G401.6 (cell line): ENCODE results near the gene ACVR1.
"Not testable (repeated sequence)": the region's sequence is repeated elsewhere in the genome, so short reads cannot be mapped to it uniquely, and the experiment has no call there.

ENCODE experiments used
- FAIRE-seq: peaks from 2 replicates; lab custom pipeline; 2012; peaks lifted over from hg19 to GRCh38; lab: Jason Lieb, UNC

Gene ACVR1

DNA sequence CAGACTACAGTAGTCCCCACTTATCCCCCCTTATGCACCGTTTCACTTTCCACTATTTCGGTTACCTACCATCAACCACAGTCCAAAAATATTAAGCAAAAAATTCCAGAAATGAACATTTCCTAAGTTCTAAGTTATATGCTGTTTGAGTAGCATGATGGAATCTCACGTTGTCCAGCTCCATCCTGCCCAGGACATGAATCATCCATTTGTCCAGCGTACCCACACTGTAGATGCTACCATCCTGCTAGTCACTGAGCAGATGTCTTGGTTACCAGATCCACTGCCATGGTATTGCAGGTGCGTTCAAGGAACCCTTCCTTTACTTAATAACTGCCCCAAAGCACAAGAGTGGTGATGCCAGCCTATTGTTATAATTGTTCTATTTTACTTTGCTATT is 87.9 kb downstream of the ACVR1 start:
- no peak for FAIRE-seq

DNA sequence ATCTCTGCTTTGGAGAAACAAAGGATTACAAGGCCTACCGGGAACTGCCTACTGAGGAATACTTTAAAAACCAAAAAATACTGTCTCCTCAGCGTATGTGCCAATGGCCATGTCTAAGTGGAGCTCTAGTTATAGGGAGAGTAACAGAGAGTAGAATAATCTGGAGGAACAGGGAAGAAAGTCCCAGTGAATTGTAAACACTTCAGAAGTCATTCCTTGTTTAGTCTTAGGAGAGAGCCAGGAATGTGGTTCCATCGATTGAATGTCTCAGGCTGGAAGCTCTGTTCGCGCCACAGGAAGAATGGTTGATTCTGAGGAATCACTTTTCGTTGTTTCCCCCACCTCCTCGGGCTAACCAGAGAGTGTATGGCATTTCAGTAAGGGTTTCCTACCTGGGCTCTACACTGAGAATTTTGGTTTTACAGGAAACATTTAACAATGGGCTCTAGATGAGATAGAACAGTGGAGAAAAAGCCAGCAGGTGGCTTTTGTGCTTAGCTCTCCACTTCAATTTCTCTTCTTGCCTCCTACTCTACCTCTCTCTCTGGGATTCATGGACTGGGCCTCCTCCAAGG is 88.7 kb downstream of the ACVR1 start:
- FAIRE-seq = no peak

DNA sequence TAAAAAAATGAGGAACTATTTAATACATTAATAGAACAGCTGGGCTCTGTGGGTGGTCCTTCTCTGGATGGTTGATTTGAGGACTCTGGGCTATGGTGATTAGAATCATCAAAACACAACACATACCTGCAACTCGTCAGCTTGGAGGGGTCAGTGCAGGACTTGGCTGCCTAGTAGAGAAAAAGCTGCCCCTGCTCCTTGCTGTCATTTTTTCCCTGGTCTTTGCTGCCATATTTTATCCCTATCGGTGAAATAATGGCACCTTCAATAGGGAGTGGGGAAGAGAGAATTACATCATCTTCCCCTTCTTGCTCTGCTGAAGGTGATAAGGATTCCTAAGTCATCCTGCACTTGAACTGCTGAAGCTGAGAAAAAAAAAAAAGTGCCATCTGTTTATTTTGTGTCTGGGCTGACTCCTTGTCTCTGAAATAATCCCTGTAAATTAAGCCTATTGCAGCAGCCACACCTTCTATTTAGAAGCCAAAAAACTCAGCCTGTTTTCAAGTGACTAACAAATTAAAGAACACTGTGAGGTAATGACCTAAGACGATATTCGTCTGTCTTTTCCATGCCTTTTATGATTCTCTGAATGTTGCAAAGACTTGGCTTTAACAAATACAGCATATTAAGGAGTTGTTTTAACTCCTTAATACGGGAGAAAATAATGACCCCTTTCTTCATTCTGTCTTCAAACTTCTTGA is 89.3 kb downstream of the ACVR1 start:
- no peak for FAIRE-seq

DNA sequence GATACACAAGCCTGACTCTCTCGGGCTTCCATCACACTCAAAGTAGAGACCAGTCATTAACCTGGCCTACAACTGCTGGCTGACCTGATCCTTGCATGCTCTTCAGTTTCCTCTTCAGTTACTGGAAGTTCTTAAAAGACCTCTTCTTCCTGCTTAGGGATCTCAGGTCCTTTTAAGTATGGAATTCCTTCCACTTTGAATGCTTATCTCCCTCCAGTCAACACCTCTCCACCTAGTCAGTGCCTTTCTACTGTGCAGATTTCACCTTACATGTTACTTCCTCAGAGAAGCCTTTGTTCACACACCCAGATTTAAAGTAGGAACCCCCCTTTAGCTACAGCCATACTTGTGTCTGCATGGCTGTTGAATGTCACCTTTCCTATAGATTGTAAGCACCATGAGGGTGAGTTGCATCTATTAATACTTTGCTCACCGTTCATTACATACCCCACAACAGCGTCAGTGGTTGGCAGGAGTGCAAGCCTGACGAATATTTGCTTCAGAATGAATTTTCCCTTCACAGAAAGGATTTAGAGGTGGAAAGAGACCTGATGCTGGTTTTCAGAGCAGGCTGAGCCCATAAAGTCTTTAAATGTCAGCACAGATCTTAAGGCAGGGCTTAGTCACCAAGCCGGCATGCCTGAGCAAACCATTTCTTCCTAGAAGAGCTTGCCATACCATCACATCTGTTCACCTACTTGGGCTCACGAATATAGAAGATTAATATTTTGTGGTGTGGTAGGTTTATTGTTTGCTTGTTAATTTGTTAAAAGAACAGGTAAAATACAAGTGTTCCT is 90.1 kb downstream of the ACVR1 start:
- no peak for FAIRE-seq

DNA sequence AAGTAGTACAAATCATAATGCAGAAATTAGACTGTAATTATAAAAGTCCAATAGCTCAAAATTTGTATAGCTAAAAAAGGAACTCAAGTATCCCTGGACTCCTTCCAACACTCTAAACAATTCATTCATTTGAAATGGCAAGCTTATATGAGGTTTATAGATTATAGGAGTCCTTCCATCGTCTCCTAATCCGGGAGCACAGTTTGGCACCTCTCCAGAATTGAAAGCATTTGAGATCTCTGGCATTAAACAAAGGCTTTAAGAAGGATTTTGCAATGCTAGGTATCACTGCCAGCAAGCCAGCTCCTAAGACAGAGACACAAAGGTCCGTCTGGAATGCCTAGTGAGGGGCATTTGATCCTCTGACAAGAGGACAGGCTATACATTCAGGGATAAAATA is 90.9 kb downstream of the ACVR1 start:
- no peak for FAIRE-seq

DNA sequence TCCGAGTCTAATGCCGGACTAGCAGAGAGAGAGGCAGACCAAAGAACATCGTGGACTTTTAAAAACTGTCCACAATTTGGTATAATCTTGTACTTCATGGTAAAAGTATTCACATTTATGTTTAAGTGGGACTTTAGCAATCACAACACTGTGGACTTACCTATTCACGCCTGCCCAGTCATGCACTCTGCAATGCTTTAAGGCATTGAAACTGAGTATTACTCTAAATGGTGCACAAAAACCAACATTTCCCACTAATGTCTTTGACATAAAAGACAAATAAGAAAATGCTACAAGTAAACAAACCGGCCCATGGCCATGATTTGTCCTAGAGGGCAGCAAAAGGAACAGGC is 91.3 kb downstream of the ACVR1 start:
- no peak for FAIRE-seq

DNA sequence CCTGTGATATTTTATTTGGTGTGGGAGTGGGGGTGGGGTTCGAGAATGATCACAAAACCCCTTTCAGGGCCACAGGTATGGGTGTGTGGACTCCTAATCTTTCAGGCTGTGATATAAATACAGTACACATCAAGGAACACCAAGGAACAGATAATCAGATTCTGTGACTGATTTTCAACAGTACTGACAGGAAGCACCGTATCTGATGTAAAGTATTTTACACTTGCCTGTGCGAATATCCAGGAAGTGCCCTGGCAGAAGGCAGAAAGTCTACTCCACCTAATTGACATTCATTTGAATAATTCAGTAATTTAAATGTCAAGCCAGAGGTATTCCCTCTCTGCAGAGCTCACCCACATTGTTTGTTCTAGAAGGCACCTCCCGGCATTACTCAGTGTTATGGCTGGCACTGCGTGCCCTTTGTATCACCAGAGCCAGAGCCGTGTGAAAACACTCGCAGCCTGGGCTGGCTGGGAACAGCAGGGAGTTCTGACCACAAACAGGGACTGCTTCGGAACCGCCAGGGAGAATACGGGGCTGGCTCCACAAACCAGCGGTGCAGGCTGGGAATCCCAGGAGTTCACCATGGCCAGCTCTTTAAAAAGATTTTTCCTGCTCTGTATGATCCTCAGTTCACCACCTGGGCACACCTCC is 91.8 kb downstream of the ACVR1 start:
- no peak for FAIRE-seq

DNA sequence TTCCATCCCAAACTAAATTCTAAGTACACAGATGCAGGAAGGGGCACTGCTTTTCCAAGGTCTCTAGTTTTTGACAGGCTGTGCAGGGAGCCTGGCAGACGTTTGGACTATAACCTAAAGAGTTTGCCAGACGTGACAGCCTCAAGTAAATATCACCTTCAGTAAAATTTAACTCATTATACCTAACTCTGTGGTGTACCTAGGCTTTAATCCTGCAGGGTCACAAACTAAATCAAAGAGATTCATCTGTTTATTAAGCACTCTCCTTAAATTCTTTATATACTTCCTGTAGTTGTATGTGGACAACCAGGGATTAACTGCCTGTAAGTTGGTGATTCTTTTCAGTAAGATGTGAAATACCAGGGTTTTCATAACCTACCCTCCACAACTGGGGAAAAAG is 92.9 kb downstream of the ACVR1 start:
- FAIRE-seq = no peak

DNA sequence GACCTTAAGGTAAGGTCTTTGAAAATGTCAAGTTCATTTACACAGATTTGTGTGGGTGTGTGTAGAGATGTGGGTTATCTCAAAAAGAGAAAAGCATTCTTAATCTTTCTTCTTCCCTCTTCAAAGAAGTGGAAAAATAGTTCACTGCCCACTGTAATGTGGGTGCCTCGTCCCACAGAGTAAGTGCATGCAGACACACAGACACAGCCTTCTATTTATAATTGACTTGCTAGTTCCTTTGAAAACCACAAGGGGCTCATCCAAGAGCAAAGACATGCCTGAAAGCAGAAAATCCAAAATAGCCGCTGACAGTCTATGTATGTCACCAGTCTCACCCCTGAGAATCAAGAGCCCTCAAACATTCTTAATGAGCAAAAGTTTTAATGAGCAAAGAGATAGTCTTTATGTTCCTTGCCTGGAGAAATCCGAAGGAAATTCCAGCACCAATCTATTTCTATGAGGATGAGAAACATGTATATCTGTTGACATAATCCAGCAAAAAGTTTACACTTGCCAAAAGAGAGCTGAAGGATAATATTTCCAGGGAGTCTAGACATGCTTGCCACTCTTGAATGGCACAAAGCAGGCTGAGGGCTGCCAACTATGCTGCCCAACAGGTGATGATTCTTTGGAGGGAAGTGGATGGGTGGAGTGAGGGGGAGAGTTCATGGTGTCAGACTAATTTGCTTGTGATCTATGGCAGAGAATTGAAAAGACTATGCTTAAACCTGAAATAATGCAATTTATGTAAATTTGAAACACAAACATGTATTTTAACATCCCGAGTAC is 93.9 kb downstream of the ACVR1 start:
- no peak for FAIRE-seq

DNA sequence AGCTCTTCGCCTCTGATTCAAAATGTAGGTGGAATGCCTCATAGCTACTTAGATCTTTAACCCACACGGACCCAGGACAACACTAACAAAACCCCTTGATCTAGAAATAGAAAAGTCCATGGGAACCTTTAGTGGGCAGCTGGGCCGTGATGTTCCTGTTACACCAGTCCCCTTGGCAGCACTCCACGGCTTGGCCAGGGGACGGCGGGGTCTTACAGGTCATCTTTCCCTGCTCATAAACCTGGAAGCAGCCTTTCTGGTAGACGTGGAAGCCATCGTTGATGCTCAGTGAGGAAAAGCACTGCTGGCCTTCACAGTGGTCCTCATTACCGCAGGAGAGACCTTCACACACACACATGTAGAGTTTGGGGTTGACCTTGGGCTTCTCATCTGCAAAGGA is 95.9 kb downstream of the ACVR1 start:
- no peak for FAIRE-seq

DNA sequence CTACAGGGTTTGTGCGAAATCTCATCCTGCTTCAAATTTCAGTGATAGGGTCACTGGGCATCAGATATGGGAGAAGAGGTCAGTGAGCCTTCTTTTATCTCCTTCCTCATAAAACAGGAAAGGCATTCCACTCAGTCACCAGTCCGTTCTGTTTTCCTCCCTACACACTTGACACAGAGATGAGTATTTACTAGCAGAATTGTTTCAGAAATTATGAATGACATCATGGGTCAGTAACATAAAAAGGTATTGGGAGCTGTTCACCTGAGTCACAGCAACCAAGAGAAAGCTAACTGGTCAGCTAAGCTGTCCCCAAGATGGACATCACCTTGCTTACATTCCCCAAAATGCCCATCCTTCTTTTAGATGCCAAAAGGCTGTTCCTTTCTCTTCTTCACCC is 96.3 kb downstream of the ACVR1 start:
- FAIRE-seq = no peak

DNA sequence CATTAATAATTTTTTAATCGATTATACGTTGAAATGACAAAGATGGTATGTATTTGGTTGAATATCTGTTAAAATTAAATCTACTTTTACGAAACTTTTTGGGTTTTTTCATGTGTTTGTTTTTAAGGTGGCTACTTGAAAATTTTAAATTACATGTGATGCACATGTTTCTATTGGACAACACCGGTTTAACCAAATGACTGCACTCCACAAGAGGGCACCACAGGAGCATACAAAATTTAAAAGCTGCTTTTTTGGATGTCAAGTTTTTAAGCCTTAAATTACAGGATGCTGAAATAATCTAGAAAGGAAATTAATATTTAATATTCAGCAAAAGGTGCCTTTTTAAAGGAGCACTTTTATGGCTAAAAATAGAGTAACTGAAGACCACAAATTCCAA is 98.7 kb downstream of the ACVR1 start:
- FAIRE-seq = peak; percentile 90

DNA sequence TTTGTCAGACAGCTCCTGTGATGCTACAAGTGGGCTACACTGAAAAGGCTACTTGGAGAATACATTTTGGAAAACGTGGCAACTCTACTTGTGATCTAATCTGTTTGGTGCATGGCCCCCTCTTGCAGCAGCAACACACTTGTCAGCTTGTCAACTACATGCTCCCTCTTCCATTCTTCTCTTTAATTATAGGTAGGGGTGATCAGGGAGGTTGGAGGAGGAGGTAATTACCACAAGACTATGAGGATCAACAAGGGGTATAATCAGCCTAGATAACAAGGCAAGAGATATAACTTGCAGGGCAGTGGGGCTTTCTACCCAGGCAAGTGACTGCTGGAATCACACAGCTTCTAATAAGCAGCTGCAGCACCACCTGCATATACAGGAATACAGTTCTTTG is 104.9 kb downstream of the ACVR1 start:
- FAIRE-seq = no peak

DNA sequence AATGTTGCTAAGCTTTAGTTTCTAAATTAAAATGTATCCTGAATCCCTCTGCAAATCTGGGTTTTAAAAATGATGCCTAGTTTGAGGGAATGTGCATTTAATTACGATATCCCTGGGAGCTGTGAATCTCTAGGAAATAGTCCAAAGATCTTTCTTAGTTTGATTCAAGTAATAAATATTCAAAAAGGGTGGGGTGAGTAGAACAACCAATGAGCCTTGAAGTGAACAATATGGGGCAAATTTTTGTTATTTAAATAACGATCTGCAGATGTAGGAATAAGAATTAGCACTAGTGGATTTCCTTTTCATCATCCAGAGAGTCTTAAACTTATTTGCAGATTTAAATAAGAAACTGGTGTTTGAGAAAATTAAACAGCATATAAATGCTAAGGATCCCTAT is 106.3 kb downstream of the ACVR1 start:
- FAIRE-seq = no peak

DNA sequence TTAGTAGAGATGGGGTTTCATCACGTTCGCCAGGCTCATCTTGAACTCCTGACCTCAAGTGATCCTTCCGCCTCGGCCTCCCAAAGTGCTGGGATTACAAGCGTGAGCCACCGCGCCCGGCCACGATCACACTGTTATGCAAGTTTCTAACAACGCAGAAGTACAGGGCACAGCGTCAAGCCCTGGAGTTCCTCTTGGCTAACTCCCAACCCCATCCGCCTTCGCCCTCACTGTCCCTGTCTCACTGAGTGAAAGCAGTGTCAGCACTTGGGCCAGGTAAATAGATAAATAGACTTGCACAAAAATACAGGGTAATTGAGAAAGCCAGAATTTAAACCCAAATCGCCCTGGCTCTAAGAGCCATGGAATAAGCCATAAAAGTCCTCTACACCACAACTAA is 111.7 kb downstream of the ACVR1 start:
- FAIRE-seq = no peak

DNA sequence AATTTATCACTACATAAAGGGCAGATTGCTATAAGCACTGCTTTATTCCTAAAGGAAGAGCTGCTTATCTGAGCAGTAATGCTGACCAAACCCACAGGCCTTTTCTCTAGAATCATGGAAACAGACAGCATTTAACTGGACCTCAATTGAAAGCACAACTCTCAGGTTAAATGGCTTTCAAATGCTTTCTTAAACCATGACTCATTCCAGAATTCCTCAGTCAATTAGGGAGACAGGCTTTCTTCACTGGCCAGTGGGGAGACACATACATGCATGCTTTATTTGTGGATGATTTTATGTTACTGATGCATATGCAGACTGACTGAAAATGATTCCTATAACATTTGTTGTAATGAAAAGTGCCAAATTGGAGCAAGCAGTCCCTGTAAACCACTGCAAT is 114.6 kb downstream of the ACVR1 start:
- no peak for FAIRE-seq

DNA sequence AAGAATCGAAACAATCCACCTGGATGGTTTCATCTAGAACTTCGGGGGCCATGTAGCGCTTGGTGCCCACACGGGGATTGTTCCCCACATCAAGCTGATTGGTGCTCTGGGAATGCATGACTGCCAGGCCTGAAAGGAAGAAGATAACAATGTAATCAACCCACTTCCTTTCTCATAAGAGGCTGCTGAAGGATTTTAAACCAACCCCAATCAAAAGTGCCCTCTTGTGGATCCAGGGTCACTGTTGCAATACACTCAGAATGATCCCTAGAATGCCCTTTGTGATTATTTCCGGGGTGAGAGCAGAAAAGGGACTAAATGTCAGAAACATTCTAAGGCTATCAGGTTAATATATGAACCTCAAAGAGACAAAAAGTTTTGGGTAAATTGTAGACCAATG is 115.2 kb downstream of the ACVR1 start:
- no peak for FAIRE-seq

DNA sequence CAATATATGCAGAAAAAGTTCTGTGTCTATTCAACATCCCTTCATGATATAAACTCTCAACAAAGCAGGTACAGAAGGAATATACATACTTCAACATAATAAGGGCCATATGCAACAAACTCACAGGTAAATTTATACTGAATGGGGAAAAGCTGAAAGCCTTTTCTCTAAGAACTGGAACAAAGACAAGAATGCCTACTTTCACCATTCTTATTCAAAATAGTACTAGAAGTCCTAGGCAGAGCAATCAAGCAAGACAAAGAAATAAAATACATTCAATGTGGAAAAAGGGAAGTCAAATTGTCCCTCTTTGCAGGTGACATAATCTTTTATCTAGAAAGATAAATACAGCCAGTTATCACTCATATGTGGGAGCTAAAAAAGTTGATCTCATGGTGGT is 116.3 kb downstream of the ACVR1 start:
- FAIRE-seq = no peak

DNA sequence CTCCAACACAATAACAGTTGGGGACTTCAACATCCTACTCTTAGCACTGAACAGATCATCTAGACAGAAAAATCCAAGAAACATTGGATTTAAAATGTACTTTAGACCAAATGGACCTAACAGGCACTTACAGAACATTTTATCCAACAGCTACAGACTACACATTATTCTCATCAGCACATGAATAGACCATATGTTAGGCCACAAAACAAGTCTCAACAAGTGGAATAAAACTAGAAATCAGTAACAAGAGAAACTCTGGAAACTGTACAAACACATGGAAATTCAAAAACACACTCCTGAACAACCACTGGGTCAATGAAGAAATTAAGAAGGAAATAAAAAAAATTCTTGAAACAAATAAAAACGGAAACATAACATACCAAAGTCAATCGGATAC is 117.5 kb downstream of the ACVR1 start:
- FAIRE-seq = no peak

DNA sequence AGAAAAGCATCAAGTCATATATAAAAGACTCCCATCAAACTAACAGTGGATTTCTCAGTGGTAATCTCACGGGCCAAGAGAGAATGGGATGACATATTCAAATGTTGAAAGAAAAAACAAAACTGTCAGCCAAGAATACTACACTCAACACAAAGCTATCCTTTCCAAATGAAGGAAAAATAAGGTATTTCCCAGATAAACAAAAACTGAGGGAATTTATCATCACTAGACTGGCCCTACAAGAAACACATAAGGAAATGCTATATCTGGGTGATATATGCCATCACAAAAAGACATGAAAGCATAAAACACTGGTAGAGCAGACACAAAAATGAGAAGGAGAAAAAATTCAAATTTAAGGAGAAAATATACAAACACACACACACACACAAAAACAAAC is 118.6 kb downstream of the ACVR1 start:
- no peak for FAIRE-seq

DNA sequence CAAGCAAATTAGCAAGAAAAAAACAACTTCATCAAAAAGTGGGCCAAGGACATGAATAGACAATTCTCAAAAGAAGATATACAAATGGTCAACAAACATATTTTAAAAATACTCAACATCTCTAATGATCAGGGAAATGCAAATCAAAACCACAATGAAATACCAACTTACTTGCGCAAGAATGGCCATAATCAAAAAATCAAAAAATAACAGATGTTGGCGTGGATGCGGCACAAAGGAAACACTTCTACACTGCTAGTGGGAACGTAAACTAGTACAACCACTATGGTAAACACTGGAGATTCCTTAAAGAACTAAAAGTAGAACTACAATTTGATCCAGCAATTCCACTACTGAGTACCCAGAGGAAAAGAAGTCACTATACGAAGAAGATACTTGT is 119.7 kb downstream of the ACVR1 start:
- not testable (repeated sequence) for FAIRE-seq

DNA sequence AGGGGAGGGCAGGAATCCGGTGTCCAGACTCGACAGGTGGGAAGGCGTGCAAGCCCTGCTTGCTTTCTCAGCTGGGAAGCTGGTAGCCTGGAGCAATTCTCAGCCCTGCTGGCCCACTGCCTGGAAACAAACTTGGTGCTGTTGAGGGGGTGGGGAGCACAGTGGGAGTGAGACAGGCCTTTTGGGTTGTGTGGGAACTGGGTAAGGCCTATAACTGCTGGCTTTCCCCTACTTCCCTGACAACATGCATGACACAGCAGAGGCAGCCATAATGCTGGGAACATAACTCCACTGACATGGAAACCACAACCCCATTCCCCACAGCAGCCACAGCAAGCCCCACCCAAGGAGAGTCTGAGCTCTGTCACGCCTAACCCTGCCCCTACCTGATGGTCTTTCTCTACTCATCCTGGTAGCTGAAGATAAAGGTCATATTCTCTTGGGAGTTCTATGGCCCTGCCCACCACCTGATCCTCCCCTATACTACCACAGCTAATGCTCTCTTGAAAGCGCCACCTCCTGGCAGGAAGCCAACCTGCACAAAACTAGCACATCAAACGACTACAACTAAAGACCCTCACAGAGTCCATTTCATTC is 124.6 kb downstream of the ACVR1 start:
- no peak for FAIRE-seq
